ENCODE results near the gene CLCA2.
A peak's percentile ranks its signal among the peaks of the same experiment; 100 is the strongest.
"Not testable (repeated sequence)": the region's sequence is repeated elsewhere in the genome, so short reads cannot be mapped to it uniquely, and the experiment has no call there.

The CLCA2 gene

GRCh38 chr1:86478416-86479156 lies 54.6 kb downstream of the CLCA2 start:
- DNase-seq = no peak

DNA sequence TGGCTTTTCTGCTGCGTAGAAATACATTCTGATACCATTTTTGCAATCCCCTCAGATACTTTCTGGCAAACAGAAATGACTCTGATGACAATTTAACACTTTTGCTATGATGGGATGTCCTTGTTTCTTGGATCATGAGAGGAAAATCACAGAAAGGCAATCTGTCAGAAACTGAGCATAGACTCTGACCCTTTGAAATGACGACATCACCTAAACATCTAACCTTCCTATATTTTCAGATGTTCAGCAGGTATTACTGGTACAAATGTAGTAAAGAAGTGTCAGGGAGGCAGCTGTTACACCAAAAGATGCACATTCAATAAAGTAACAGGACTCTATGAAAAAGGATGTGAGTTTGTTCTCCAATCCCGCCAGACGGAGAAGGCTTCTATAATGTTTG lies 58.0 kb downstream of the CLCA2 start:
- DNase-seq = no peak

DNA sequence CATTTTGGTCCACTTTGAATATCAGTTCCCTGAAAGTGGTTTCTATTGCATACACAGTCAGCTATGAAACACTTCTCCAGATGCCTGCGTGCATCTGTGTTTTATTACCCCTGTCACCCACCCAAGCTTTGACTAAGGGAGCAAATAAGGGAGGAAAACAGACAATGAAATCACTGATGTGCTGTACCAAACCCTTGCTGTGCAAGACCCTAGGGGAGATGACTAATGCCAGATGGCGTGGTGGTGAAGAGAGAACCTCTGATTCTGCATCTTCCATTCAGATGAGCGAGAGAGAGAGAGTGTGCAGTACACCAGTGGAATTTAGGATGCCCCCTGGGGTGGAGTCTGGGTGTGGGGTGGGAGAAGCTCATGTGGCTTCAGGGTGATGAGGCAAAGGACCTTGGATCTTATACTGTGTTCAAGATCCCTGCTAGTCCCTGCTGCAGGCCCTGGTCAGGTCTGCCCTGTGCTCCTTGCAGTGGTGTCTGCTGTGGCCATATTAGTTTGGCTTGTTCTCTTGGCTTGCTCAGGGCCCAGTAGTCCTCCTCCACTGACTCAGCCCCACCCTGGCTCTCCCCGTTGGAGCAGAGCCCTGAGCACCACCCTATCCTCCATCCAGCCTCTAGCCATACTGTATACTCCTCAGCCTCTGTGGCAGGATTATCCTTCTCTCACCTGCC lies 63.3 kb downstream of the CLCA2 start:
- no peak for DNase-seq

- DNase-seq = no peak
Observed at GRCh38 chr1:86487811-86488141, 63.8 kb downstream of the CLCA2 start.

GRCh38 chr1:86489242-86489878 lies 65.4 kb downstream of the CLCA2 start:
- no peak for DNase-seq

DNA sequence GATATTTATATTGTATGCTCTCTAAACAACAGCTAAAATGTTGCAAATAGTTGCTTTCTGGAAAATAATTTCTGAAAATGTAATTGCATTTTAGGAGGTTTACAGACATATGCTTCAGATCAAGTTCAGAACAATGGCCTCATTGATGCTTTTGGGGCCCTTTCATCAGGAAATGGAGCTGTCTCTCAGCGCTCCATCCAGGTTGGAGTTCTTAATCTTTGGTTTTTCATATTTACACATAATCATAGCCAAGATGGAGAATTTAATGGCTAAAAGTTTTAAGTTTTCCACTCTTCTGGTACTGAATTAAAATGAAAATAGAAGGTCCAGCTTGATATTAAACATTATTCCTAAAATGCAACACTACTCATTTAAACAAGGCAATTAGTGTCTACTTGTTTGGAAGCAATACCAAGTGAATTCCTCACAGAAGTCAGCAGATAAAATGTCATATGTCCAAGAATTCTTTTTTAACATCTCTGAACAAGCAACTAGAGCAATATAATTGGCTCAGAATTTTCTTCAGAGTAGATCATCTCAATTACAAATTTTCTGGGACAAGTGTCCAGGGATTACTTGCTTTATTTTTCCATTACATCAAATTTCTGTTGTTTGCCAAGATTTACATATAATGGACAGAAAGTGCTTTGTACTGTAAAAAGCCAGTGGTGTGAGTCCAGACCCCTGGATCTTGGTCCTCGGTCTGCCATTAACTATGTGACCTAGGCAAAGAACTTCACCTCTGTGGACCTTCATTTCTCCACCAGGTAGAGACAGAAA lies 67.4 kb downstream of the CLCA2 start:
- no peak for DNase-seq

DNA sequence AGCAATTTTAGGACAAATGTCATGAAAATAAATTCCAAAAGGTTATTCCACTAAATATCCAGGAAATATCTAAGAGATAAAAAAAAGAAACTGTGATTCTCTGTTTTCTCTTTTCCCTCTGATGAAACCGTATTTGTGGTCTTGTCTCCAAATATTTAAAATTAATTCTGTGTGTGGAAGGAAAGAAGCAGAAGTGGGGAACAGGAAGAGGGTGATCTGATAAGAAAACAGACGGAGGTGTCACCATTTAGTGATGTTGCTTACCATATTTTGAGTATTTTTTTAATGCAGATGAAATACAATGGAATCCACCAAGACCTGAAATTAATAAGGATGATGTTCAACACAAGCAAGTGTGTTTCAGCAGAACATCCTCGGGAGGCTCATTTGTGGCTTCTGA lies 74.3 kb downstream of the CLCA2 start:
- no peak for DNase-seq

DNA sequence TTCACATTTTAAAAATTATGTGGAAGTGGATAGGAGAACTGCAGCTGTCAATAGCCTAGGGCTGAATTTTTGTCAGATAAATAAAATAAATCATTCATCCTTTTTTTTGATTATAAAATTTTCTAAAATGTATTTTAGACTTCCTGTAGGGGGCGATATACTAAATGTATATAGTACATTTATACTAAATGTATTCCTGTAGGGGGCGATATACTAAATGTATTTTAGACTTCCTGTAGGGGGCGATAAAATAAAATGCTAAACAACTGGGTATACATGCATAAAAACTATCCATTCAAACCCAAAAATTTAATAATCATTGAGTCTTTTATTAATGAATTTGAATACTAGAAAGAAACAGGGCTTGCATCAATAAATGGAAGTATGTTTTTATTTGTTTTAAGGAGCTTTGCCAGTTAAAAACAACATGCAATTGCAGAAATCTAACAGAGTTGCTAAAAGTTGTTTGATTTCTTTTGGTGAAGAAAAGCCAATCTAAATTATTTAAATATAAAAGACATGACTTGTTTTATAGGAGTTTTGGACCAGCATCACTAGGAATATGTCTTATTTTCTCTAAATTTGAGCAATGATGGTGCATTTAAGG lies 76.1 kb downstream of the CLCA2 start:
- DNase-seq = peak; percentile 70

DNA sequence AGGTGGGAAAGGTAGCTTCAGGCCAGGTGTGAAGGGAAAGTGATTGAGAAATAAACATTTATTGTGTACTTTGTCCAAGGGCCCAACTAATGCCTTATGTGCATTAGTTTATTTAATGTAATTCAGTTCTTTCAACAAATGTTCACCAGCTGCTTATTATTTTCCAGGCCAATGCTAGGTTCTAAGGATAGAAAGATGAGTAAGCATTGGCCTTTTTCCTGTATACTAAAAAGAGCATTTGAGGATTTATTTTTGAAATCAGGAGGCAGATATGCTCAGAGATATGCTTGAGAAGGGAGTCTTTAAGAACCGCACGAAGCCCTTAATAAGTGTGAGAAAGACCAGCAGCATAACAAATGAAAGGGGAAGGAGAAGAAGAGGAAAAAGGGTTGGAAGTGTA lies 76.7 kb downstream of the CLCA2 start:
- DNase-seq = no peak

GRCh38 chr1:86502125-86502646 lies 78.2 kb downstream of the CLCA2 start:
- not testable (repeated sequence) for DNase-seq

DNA sequence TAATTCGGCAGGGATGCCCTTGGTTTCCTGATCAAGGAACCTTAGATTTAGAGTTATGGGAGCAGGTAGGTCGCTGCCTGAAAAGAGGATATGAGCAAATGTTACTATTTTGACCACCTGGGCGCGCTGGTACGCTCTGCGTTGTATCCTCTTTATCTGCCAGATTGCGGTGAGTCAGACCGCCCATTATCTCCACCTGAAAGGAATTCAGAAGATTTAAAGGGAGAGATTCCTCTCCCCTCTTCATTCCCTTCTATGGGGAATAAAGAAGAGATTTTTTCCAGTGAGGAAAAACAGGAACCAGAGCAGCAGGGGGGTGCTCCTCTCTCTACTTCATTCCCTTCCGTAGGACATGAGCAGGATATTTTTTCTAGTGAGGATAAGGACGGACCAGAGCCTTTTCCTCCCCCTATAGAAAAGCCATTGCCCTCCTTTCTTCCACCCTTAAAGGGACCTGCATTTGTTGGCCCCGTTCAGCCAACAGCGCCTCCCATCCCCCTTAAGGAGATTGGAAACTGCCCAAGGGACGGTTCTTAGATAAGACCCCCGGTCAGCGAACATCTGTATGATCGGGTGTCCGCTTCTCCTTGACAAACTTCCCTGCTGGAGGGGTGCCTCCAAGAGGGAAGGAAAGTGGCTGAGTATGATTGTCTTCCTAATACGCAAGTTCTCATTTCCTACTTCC lies 78.9 kb downstream of the CLCA2 start:
- DNase-seq = peak; percentile 29

- DNase-seq = peak; percentile 18
Observed at GRCh38 chr1:86503406-86504136, 79.6 kb downstream of the CLCA2 start.

- no peak for DNase-seq
Observed at GRCh38 chr1:86504137-86504479, 80.1 kb downstream of the CLCA2 start.

DNA sequence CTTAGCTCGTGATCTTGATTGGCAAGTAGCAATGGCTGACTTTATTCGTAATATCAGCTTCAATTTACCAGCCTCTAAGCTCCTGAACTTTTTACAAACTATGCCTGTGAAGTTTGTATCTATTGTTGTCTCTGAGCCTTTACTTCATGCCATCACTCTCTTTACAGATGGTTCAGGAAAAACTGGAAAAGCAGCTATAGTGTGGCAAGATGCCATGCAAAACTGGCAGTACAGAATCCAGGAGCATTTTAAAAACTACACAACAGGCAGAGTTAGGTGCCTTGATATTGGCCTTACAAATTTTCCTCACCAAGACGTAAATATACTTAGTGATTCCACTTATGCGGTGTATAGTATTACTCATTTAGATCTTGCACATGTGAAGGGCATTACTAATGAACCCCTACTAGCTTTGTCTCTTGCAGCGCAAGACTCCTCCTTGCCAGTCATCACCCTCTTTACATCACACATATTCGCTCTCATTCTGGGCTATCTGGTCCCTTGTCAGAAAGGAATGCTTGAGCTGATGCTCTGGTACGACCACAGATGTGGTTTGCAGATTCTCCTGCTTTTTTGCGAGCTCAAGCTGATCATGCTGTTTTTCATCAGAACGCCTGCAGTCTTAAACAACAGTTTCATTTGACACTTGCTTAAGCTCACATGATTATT lies 81.1 kb downstream of the CLCA2 start:
- DNase-seq = no peak

GRCh38 chr1:86505564-86505902 lies 81.6 kb downstream of the CLCA2 start:
- DNase-seq = no peak

Data from NCI-H2171 (cell line).